GM23248 (cell line): ENCODE data around the gene TTC39C.

Source experiments
- EZH2 ChIP-seq: fragments of 200-600 bp; sonication (generic); IDR thresholded peaks from 2 replicates; pipeline ENCODE4 v1.6.1; 2018; ENCODE audit warnings: antibody characterized with exemption, mild to moderate bottlenecking; ENCODE audit not compliant: insufficient read depth, poor library complexity, severe bottlenecking
- EZH2phosphoT487 ChIP-seq: fragments of 200-600 bp; sonication (generic); IDR thresholded peaks from 2 replicates; pipeline ENCODE4 v1.6.1; 2018; ENCODE audit warnings: antibody characterized with exemption, moderate library complexity, mild to moderate bottlenecking, low read depth; ENCODE audit not compliant: insufficient read depth

- no peak for TF ChIP-seq EZH2
- no peak for TF ChIP-seq EZH2phosphoT487
Measured at GRCh38 chr18:24126155-24126961, 111.8 kb downstream of the TTC39C start.
